Colonic mucosa (tissue), 4 donors: ENCODE measurements around the gene CTIF. TPM values are rescaled to one million over a fixed set of nuclear protein-coding genes. Genes with fewer than 3 reads are reported as not detected.

Experiments used
- DNase-seq: peaks from one replicate; pipeline ENCODE4 v3.0.0-alpha.2; 2020
- H3K27ac ChIP-seq: fragments of 200-600 bp; one replicate; pipeline ENCODE4 v1.8.0; 2021
- H3K27me3 ChIP-seq: fragments of 200-600 bp; one replicate; pipeline ENCODE4 v1.8.0; 2021
- H3K36me3 ChIP-seq: fragments of 200-600 bp; one replicate; pipeline ENCODE4 v1.8.0; 2021
- H3K4me1 ChIP-seq: fragments of 200-600 bp; one replicate; pipeline ENCODE4 v1.8.0; 2021; ENCODE audit warnings: mild to moderate bottlenecking
- H3K4me3 ChIP-seq: fragments of 200-600 bp; one replicate; pipeline ENCODE4 v1.8.0; 2021
- H3K9ac ChIP-seq, 2 donors: one replicate each; pipeline ENCODE4 v1.7.0; 2013; ENCODE audit warnings: control low read depth in 2 of 2, low read depth in 2 of 2, low read length in 2 of 2
- H3K9me3 ChIP-seq: fragments of 200-600 bp; one replicate; pipeline ENCODE4 v1.8.0; 2021
- CTCF ChIP-seq: fragments of 200-600 bp; IDR thresholded peaks from one replicate; pipeline ENCODE4 v1.8.0; 2022; ENCODE audit warnings: antibody characterized with exemption, mild to moderate bottlenecking
- intact Hi-C: fragments of 100-400 bp; cut with DNase I; formaldehyde crosslinking; loops from one replicate; pipeline ENCODE4 v1.14.1; 2022
- total RNA-seq, 2 donors: library from RNA; stranded (reverse); fragmentation: NEBNext Ultra II Directional in 1 of 2; extraction: Animal tissue kit (Norgen Biotek cat#: 25700) in 1 of 2; gene quantifications; one replicate each; pipeline ENCODE4 v1.2.1, GENCODE V29; 2021
- donor health status: healthy.
- donor health status: DM: no; HTN: no; CAD: no.
- donor health status: DM: no; HTN: no; CAD: no.

Gene CTIF
- total RNA-seq, 2 donors from 2014 or later, result 13.0 to 16.7 TPM

- no peak for DNase-seq
- intact Hi-C loops, result no loop called here
Measured at GRCh38 chr18:48835745-48836170, 296.9 kb downstream of the CTIF start.

GRCh38 chr18:48836231-48836805, 297.5 kb downstream of the CTIF start:
- no peak overlapping the region for H3K9ac ChIP-seq
- H3K27me3 ChIP-seq, result no peaks in the 10 kb centered on the region
- no peaks in the 10 kb centered on the region for H3K4me1 ChIP-seq
- H3K27ac ChIP-seq, result no peak overlapping the region
- H3K9me3 ChIP-seq, result no peaks in the 10 kb centered on the region
- H3K4me3 ChIP-seq, result no peak overlapping the region
- no peaks in the 10 kb centered on the region for H3K36me3 ChIP-seq
- TF ChIP-seq CTCF, result no peak
- DNase-seq, result no peak
- intact Hi-C loops, result no loop called here

More at GRCh38 chr18:48835745-48836170, 296.9 kb downstream of the CTIF start:
- H3K27me3 ChIP-seq, result no peaks in the 10 kb centered on the region
- no peaks in the 10 kb centered on the region for H3K9me3 ChIP-seq
- no peak for TF ChIP-seq CTCF
- no peaks in the 10 kb centered on the region for H3K4me1 ChIP-seq
- H3K36me3 ChIP-seq, result no peaks in the 10 kb centered on the region
- H3K27ac ChIP-seq, result no peak overlapping the region
- H3K9ac ChIP-seq, result no peak overlapping the region
- H3K4me3 ChIP-seq, result no peak overlapping the region

GRCh38 chr18:48836806-48837615, 298.2 kb downstream of the CTIF start:
- H3K9me3 ChIP-seq, result no peaks in the 10 kb centered on the region
- no peaks in the 10 kb centered on the region for H3K4me1 ChIP-seq
- no peak overlapping the region for H3K4me3 ChIP-seq
- DNase-seq, result no peak
- no peak for TF ChIP-seq CTCF
- H3K27ac ChIP-seq, result no peak overlapping the region
- H3K36me3 ChIP-seq, result no peaks in the 10 kb centered on the region
- no peaks in the 10 kb centered on the region for H3K27me3 ChIP-seq
- intact Hi-C loops, result no loop called here
- no peak overlapping the region for H3K9ac ChIP-seq

- H3K4me1 ChIP-seq, result peaks cover 4% of the 10 kb centered on the region
- TF ChIP-seq CTCF, result no peak
- H3K4me3 ChIP-seq, result no peak overlapping the region
- H3K9me3 ChIP-seq, result no peaks in the 10 kb centered on the region
- no peak overlapping the region for H3K27ac ChIP-seq
- DNase-seq, result no peak
- H3K9ac ChIP-seq, result no peak overlapping the region
- no peaks in the 10 kb centered on the region for H3K36me3 ChIP-seq
- intact Hi-C loops, result no loop called here
- no peaks in the 10 kb centered on the region for H3K27me3 ChIP-seq
Measured at GRCh38 chr18:48837676-48838075, 298.8 kb downstream of the CTIF start.

- H3K4me3 ChIP-seq, result no peak overlapping the region
- no peak overlapping the region for H3K27ac ChIP-seq
- no peaks in the 10 kb centered on the region for H3K36me3 ChIP-seq
- no peak for DNase-seq
- intact Hi-C loops, result no loop called here
- no peak for TF ChIP-seq CTCF
- H3K27me3 ChIP-seq, result no peaks in the 10 kb centered on the region
- H3K4me1 ChIP-seq, result peaks cover 4% of the 10 kb centered on the region
- no peaks in the 10 kb centered on the region for H3K9me3 ChIP-seq
- H3K9ac ChIP-seq, result no peak overlapping the region
Measured at GRCh38 chr18:48838166-48838775, 299.4 kb downstream of the CTIF start.
